CMK (cell line): ENCODE measurements around the gene AIF1L.
"Not testable (repeated sequence)": the region's sequence is repeated elsewhere in the genome, so short reads cannot be mapped to it uniquely, and the experiment has no call there.

Experiments
- DNase-seq: peaks from one replicate; pipeline ENCODE4 v3.0.0-alpha.2; 2010; ENCODE audit warnings: low read depth

Gene AIF1L

GRCh38 chr9:131099102-131099606 is 2.8 kb downstream of the AIF1L start:
- no peak for DNase-seq

GRCh38 chr9:131099845-131100244 is 3.5 kb downstream of the AIF1L start:
- DNase-seq, result not testable (repeated sequence)

GRCh38 chr9:131100445-131100844 is 4.1 kb downstream of the AIF1L start:
- DNase-seq, result no peak

GRCh38 chr9:131101207-131101964 is 5.1 kb downstream of the AIF1L start:
- DNase-seq, result no peak

- DNase-seq, result no peak
Observed at GRCh38 chr9:131103024-131103423, 6.7 kb downstream of the AIF1L start.

GRCh38 chr9:131103535-131103934 is 7.2 kb downstream of the AIF1L start:
- no peak for DNase-seq

GRCh38 chr9:131104016-131104740 is 7.8 kb downstream of the AIF1L start:
- no peak for DNase-seq

GRCh38 chr9:131105952-131106351 is 9.6 kb downstream of the AIF1L start:
- DNase-seq, result no peak

GRCh38 chr9:131107760-131108159 is 11.4 kb downstream of the AIF1L start:
- no peak for DNase-seq

GRCh38 chr9:131111186-131111853 is 15.0 kb downstream of the AIF1L start:
- DNase-seq, result no peak

GRCh38 chr9:131111854-131112311 is 15.6 kb downstream of the AIF1L start:
- DNase-seq, result no peak

GRCh38 chr9:131112374-131113154 is 16.2 kb downstream of the AIF1L start:
- DNase-seq, result no peak

- no peak for DNase-seq
Observed at GRCh38 chr9:131113655-131114054, 17.3 kb downstream of the AIF1L start.

- no peak for DNase-seq
Observed at GRCh38 chr9:131114084-131114535, 17.8 kb downstream of the AIF1L start.

- DNase-seq, result not testable (repeated sequence)
Observed at GRCh38 chr9:131115360-131115742, 19.0 kb downstream of the AIF1L start.

GRCh38 chr9:131116281-131117120 is 20.2 kb downstream of the AIF1L start:
- no peak for DNase-seq

GRCh38 chr9:131117121-131117761 is 20.9 kb downstream of the AIF1L start:
- DNase-seq, result no peak

GRCh38 chr9:131117762-131118145 is 21.4 kb downstream of the AIF1L start:
- no peak for DNase-seq

- no peak for DNase-seq
Observed at GRCh38 chr9:131119600-131119999, 23.3 kb downstream of the AIF1L start.

- DNase-seq, result no peak
Observed at GRCh38 chr9:131120620-131121228, 24.4 kb downstream of the AIF1L start.
